Lung (tissue), 12 donors: ENCODE data around the gene TTLL9. TPM values are rescaled to one million over a fixed set of nuclear protein-coding genes. Genes with fewer than 3 reads are reported as not detected.

Experiments used
- ATAC-seq: fragments of 200-7000 bp; cut with Tn5 transposase; one replicate; pipeline ENCODE4 v1.9.1; 2020; ENCODE audit warnings: moderate number of reproducible peaks; ENCODE audit not compliant: insufficient read depth, low FRiP score
- DNase-seq, 3 donors: peaks; one replicate each; pipeline ENCODE4 v3.0.0-alpha.2; 2013 to 2017
- H3K27ac ChIP-seq, 2 donors: one replicate each; pipeline ENCODE4 v1.5.1; 2013; ENCODE audit warnings: mild to moderate bottlenecking in 2 of 2, moderate library complexity in 2 of 2, control low read depth in 1 of 2, inconsistent platforms in 1 of 2, low read depth in 1 of 2, low read length in 1 of 2
- H3K27me3 ChIP-seq, 3 donors: one replicate each; pipeline ENCODE4 v1.5.1; 2013; ENCODE audit warnings: low read length in 2 of 3; ENCODE audit not compliant: control insufficient read depth in 3 of 3, insufficient read depth in 3 of 3
- H3K36me3 ChIP-seq, 4 donors: one replicate each; pipeline ENCODE4 v1.5.1; 2013; ENCODE audit warnings: low read length in 4 of 4, mild to moderate bottlenecking in 1 of 4, moderate library complexity in 1 of 4; ENCODE audit not compliant: control insufficient read depth in 4 of 4, insufficient read depth in 4 of 4
- H3K4me1 ChIP-seq, 5 donors: one replicate each; pipeline ENCODE4 v1.5.1; 2013; ENCODE audit warnings: low read length in 5 of 5, mild to moderate bottlenecking in 2 of 5, moderate library complexity in 1 of 5; ENCODE audit not compliant: control insufficient read depth in 5 of 5, insufficient read depth in 5 of 5
- H3K4me3 ChIP-seq: one replicate; pipeline ENCODE4 v1.5.1; 2013; ENCODE audit warnings: mild to moderate bottlenecking, control low read depth, moderate library complexity
- H3K9ac ChIP-seq, 2 donors: one replicate each; pipeline ENCODE4 v1.5.1; 2013; ENCODE audit warnings: low read length in 2 of 2, control low read depth in 1 of 2; ENCODE audit not compliant: insufficient read depth in 1 of 2
- H3K9me3 ChIP-seq, 4 donors: one replicate each; pipeline ENCODE4 v1.5.1; 2013; ENCODE audit warnings: low read length in 3 of 4, mild to moderate bottlenecking in 1 of 4, moderate library complexity in 1 of 4; ENCODE audit not compliant: control insufficient read depth in 4 of 4, insufficient read depth in 3 of 4
- WGBS, 2 donors: extraction: QIAGEN DNeasy Blood & Tissue Kit; methylation state at CpG; one replicate each; pipeline ENCODE4 v1.1.7; 2013; 5-methylcytosine and 5-hydroxymethylcytosine counted together
- polyA plus RNA-seq, 2 donors: library from polyadenylated mRNA; stranded (reverse); fragments of 200-250 nt; gene quantifications; one replicate each; pipeline ENCODE4 v1.2.1, GENCODE V29; 2013
- total RNA-seq, 2 donors: library from RNA; depleted of rRNA in 1 of 2; stranded (reverse); fragments of >200 nt in 1 of 2; gene quantifications; one replicate each; pipeline ENCODE4 v1.2.1, GENCODE V29; 2014 to 2021
- TF ChIP-seq, protein P1 (sequence below): IDR thresholded peaks from 2 replicates; pipeline ENCODE4 v1.5.1; 2012; ENCODE audit warnings: mild to moderate bottlenecking; ENCODE audit errors: control extremely low read depth, extremely low read depth
- donor health status: control.
- donor health status: control.
- donor health status: Bipolar disorder and iron deficiency.
- donor health status: healthy.
- donor health status: DM: yes; HTN: yes; CAD: no.

Gene TTLL9
- total and polyA plus RNA-seq, 4 donors: 1.9 to 8.9 (median 4.8) TPM

DNA sequence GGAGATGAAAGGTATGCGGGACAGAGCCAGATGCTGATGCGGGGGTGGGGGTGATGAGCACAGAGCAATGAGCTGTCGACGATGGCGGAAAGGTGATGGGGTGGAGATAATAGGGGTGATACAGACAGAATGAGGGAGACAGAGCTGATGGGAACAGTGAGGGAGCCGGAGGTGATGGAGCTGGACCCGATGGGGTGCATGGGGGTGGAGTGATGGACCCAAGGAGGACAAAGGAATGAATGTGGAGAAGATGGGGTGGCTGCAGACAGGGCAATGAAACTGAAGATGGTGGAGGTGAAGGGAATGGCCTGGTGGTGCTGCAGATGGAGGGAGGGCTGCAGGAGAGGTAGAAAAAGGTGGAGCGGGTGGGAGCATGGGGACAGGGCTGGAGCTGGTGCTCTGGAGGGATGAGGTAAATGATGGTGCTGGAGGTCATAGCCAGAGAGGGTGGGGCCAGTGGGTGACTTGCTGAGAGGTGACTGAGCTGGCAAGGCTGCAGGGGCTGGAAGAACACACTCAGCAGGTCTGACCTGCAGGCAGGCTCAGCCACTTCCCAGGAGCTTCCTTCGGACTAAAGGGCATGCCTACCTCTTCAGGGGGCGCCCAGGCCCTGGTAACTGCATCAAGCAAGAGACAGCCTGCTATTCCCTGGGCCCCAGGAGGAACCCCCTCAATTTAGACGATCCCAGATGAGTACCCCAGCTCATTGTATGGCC is 19.0 kb upstream of the TTLL9 start:
- Histone ChIP-seq H3K27ac (no peak overlapping the region), H3K4me3 (peak overlapping the region; percentile 13), H3K36me3 (no peaks in the 10 kb centered on the region), H3K9ac (no peak overlapping the region), H3K27me3 (peaks cover 0 to 27% (median 6%) of the 10 kb centered on the region in 3 donors), H3K9me3 (no peaks in the 10 kb centered on the region), H3K4me1 (peaks cover 0 to 1% (median 0%) of the 10 kb centered on the region in 5 donors)
- ATAC-seq (no peak), DNase-seq (no peak)
- 71 to 76% methylated on average over 11 of the region's 11 CpGs for WGBS, 2 donors
- TF ChIP-seq, protein P1, sequence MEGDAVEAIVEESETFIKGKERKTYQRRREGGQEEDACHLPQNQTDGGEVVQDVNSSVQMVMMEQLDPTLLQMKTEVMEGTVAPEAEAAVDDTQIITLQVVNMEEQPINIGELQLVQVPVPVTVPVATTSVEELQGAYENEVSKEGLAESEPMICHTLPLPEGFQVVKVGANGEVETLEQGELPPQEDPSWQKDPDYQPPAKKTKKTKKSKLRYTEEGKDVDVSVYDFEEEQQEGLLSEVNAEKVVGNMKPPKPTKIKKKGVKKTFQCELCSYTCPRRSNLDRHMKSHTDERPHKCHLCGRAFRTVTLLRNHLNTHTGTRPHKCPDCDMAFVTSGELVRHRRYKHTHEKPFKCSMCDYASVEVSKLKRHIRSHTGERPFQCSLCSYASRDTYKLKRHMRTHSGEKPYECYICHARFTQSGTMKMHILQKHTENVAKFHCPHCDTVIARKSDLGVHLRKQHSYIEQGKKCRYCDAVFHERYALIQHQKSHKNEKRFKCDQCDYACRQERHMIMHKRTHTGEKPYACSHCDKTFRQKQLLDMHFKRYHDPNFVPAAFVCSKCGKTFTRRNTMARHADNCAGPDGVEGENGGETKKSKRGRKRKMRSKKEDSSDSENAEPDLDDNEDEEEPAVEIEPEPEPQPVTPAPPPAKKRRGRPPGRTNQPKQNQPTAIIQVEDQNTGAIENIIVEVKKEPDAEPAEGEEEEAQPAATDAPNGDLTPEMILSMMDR: no peak

DNA sequence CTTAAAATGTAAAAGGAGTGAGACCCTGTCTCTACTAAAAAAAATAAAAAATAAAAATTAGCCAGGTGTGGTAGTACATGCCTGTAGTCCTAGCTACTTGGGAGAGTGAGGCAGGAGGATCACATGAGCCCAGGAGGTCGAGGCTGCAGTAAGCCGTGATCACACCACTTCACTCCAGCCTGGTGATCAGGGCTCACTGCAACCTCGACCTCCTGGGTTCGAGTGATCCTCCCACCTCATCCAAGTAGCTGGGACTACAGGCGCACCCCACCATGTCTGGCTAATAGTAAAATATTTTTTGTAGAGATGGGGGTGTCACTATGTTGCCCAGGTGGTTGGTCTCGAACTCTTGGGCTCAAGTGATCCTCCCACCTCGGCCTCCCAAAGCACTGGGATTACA is 17.0 kb upstream of the TTLL9 start:
- H3K9me3 ChIP-seq: no peaks in the 10 kb centered on the region
- 80 to 94% methylated on average over 7 of the region's 7 CpGs for WGBS, 2 donors
- H3K27ac ChIP-seq: no peak overlapping the region
- TF ChIP-seq, protein P1: no peak
- no peaks in the 10 kb centered on the region for H3K36me3 ChIP-seq
- H3K9ac ChIP-seq: no peak overlapping the region
- H3K27me3 ChIP-seq: peaks cover 0 to 27% (median 6%) of the 10 kb centered on the region in 3 donors
- H3K4me1 ChIP-seq: no peaks in the 10 kb centered on the region
- DNase-seq (no peak), ATAC-seq (no peak)
- H3K4me3 ChIP-seq: no peak overlapping the region

DNA sequence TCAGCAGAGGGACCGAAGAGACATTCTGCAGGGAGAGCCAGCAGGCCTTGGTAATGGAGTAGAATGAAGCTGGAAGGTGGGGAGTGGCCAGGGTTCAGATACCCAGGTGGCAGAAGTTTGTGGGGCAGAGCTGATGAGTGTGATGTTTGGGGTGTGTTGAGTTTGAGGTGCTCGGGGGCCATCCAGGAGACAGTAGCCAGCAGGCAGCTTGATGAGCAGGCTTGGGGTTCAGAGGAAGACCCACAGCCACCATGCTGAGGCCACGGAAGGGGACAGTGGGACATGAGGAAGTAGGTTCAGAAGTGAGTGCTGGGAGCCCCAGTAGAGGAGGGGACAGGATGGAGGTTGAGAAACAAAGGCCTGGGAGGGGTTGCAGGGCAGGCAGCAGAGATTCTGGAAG is 13.9 kb upstream of the TTLL9 start:
- Histone ChIP-seq H3K4me1 (peaks cover 0 to 16% (median 4%) of the 10 kb centered on the region in 5 donors), H3K27me3 (peaks cover 0 to 10% (median 0%) of the 10 kb centered on the region in 3 donors), H3K9ac (no peak overlapping the region), H3K27ac (no peak overlapping the region), H3K36me3 (no peaks in the 10 kb centered on the region), H3K9me3 (no peaks in the 10 kb centered on the region), H3K4me3 (no peak overlapping the region)
- WGBS, 2 donors: 60 to 63% methylated on average over 3 of the region's 3 CpGs
- DNase-seq: no peak
- TF ChIP-seq, protein P1: no peak
- no peak for ATAC-seq
